Measurements from ENCODE around the gene PDILT.
"Not testable (repeated sequence)": the region's sequence is repeated elsewhere in the genome, so short reads cannot be mapped to it uniquely, and the experiment has no call there.

Gene PDILT, protein sequence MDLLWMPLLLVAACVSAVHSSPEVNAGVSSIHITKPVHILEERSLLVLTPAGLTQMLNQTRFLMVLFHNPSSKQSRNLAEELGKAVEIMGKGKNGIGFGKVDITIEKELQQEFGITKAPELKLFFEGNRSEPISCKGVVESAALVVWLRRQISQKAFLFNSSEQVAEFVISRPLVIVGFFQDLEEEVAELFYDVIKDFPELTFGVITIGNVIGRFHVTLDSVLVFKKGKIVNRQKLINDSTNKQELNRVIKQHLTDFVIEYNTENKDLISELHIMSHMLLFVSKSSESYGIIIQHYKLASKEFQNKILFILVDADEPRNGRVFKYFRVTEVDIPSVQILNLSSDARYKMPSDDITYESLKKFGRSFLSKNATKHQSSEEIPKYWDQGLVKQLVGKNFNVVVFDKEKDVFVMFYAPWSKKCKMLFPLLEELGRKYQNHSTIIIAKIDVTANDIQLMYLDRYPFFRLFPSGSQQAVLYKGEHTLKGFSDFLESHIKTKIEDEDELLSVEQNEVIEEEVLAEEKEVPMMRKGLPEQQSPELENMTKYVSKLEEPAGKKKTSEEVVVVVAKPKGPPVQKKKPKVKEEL

GRCh38 chr16:20404637-20405036 is at the start of gene PDILT:
Gene PDILT (minus strand): TSS chr16:20404737. CDS start chr16:20399300, 5,437 bp downstream.
- no peak for DNase-seq (ENCODE audit: low spot score)

- DNase-seq (ENCODE audit: low spot score), result not testable (repeated sequence)
Measured at GRCh38 chr16:20453633-20454032, 49.1 kb upstream of the PDILT start.

GRCh38 chr16:20451364-20451763 is 46.8 kb upstream of the PDILT start, which contains the start of gene ACSM2A:
Gene ACSM2A (plus strand): TSS chr16:20451521. CDS start chr16:20460115, 8,594 bp downstream.
- not testable (repeated sequence) for DNase-seq (ENCODE audit: low spot score)

DNA sequence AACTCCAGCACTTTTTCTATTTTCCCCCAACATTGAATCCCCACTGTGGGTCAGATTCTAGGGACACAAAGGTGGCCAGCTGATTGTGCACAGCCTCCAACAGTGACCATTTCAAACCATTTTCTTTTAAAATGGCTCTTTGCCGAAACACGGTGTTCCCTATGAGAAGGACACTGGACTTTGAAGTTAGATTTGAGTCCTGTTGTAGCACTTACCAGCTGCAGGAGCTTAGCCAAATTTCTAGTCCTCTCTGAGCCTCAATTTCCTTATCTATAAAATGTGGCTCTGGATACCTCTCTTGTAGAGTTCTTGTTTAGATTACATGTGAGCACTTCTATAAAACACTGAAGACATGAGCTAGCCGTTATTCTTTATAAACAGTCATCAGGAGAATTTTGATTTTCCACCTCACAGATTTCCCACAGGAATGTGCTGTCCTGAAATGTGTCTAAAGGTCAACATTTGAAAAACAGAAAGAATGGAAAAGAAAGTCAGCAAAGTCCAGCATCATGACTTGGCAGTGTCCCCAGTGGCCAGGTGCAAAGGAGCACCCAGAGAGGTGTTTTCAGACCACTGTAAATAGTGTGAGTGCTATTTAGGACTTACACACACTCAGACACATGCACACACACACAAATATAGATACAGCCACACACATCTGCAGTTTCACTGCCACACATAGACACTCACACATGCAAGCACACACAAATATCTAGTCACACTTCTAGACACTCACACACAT is 42.3 kb upstream of the PDILT start:
- not testable (repeated sequence) for DNase-seq (ENCODE audit: low spot score)

DNA sequence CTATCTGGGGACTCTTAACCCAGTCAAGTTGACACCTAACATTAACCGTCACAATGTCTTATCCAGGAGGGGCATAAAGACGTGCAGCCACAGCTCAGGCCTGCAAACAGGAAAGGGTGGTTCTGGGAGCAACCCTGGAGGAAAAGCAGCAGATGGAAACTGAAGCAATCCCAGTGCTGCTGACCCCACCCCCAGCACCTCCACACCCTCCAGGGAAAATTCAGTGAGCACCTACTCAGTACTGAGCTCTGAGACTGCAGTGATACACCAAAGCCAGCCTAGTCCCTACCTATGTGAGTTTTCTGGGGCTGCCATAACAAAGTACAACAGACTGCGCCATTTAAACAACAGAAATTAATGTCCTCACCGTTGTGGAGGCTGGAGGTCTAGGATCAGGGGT is 37.3 kb upstream of the PDILT start:
- not testable (repeated sequence) for DNase-seq (ENCODE audit: low spot score)

DNA sequence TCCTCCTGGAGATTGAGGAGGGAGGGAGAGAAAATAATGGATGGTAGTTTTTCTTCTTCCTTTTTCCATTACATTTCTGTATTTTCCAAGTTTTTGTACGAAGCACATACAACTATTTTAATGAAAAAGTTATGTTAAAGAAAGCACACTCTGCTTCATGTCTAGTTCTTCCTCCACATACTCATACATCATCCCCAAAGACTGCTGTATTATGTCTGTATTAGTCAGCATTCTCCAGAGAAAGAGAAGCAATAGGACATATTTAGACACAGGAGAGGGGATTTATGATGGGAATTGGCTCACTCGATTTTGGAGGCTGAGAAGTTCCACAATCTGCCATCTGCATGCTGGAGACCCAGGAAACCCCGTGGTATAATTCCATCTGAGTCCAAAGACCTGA is 36.7 kb upstream of the PDILT start:
- DNase-seq (ENCODE audit: low spot score), result no peak

DNA sequence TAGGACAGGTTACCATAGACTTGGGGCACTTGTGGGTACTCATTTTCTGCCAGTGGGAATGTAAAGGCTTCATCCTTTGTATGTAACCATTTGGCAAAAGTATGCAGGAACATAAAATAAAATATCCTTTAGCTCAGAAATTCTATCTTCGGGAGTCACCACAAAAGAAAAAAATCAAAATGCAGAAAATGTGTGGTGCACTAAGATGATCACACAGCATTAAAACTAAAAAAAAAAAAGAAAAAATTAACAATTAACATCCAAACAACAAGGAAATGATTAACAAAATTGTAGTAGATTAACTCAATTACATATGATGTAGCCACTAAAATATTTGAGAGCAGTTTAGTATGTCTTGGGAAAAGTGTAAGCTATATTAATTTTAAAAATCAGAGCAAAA is 36.2 kb upstream of the PDILT start:
- not testable (repeated sequence) for DNase-seq (ENCODE audit: low spot score)

- DNase-seq (ENCODE audit: low spot score), result not testable (repeated sequence)
Measured at GRCh38 chr16:20439820-20440231, 35.3 kb upstream of the PDILT start.

DNA sequence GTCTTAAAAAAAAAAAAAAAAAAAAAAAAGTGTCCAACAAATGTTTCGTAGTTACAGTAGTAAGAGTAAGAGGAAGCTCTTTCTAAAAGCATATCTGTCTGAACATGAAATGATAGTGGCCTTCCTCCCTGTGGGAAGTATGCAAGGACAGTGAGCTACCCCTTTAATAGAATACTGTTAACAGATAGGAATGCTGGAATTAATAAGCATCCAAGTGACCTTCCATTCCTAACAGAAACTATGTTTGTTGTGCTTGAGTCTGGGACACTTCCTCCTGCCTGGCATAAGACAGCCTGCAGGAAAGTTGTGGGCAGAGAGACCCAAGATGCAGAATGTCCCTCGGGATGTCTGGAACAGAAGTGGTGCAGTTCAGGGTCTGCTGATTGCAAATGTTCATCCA is 34.4 kb upstream of the PDILT start:
- not testable (repeated sequence) for DNase-seq (ENCODE audit: low spot score)

- no peak for DNase-seq (ENCODE audit: low spot score)
Measured at GRCh38 chr16:20430948-20431347, 26.4 kb upstream of the PDILT start.

GRCh38 chr16:20430480-20430879 is 25.9 kb upstream of the PDILT start:
- not testable (repeated sequence) for DNase-seq (ENCODE audit: low spot score)

DNA sequence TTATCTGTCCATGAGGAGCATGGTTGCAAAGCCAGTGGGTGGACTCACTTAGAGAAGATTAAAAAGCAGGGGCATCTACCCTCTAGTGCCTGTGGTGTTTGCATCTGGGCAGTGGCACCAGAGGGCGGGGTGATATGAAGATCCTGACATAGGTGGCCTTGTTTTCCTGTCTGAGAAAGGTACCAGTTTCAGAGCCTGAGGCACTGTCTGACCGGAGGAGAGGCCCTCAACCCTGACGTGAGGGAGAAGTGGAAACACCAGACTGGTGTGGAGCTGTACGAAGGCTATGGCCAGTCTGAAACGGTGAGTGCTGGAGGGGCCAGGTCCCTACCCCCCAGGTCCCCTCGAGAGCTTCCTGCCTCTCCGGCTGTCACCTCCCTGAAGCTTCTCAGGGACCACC is 25.0 kb upstream of the PDILT start:
- not testable (repeated sequence) for DNase-seq (ENCODE audit: low spot score)

GRCh38 chr16:20427401-20427797 is 22.9 kb upstream of the PDILT start:
- not testable (repeated sequence) for DNase-seq (ENCODE audit: low spot score)

DNA sequence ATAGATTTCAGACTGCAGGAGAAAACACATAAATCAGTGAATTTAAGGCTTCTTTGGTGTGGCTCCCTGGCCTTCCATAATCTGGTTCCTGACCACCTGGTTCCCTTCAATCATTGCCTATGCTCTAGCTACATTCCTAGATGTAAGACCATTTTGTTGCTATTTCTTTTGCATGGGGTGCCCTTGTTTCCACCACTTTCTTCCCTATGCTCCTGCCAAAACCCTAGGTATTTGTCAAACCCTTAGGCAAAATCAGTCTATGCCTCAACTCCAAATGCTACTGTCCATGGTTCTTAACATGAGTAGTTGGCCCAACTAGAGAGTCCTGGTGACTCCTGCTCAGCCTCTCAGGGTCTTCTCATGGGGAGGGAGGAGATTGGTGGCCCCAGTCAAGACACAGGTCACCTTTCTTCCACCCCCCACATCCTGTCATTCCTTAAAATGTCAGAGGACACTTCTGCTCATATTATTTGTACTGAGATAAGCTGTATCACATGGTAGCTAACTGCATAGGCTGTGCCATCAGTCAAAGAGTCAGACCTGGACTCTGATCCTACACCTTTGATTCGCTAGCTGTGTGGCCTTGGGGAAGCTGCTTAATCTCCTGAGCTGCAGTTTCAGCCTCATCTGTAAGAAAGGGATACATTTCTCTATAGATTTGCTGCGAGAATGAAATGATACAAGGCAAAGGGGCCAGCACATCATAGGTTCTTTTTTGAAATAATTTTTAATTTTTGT is 19.8 kb upstream of the PDILT start:
- DNase-seq (ENCODE audit: low spot score), result no peak

DNA sequence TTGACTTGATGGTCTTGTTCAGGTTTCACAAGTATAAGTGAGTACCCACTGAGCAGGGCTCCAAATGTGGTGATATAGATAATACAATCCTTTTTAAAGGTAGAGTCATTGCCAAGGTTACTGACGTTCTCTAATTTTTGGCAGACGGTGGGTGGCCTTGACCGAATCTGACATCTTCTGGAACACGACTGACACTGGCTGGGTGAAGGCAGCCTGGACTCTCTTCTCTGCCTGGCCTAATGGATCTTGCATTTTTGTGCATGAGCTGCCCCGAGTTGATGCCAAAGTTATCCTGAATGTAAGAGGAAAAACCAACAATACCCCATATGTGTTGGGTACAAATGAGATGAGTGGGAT is 19.2 kb upstream of the PDILT start:
- not testable (repeated sequence) for DNase-seq (ENCODE audit: low spot score)

- DNase-seq (ENCODE audit: low spot score), result not testable (repeated sequence)
Measured at GRCh38 chr16:20421748-20422147, 17.2 kb upstream of the PDILT start.

GRCh38 chr16:20419093-20419492 is 14.6 kb upstream of the PDILT start:
- not testable (repeated sequence) for DNase-seq (ENCODE audit: low spot score)

DNA sequence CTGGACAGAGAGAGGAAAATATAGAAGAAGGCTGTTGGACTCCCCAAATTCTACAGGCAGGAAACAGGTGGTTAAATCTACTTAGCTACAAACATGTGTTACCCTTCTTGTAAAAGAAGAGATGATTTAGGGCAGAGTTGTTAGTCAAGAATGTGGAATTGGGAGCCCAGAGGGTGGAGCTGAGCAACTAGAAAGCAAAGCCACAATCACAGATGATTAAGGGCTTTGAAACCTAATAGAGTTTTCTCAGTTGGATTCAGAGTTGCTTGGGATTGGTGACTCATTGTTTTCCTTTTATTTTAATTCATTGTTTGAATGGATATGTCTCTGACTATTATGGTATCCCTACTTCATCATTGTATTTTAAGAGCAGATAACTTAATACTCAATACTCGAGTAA is 11.0 kb upstream of the PDILT start:
- no peak for DNase-seq (ENCODE audit: low spot score)

GRCh38 chr16:20411055-20411454 is 6.5 kb upstream of the PDILT start:
- no peak for DNase-seq (ENCODE audit: low spot score)

- DNase-seq (ENCODE audit: low spot score), result no peak
Measured at GRCh38 chr16:20410121-20410723, 5.7 kb upstream of the PDILT start.

GRCh38 chr16:20409398-20410120 is 5.0 kb upstream of the PDILT start, which contains the start of gene ACSM5:
Gene ACSM5 (plus strand): TSS chr16:20409534. CDS start chr16:20411485, 1,951 bp downstream.
- DNase-seq (ENCODE audit: low spot score), result peak; percentile 4
